A673 (cell line): ENCODE measurements around the gene ATP6V0C. TPM values are rescaled to one million over a fixed set of nuclear protein-coding genes. Genes with fewer than 3 reads are reported as not detected.

ENCODE experiments used
- BruUV-seq: library from RNA; stranded (reverse); fragments of 400-500 nt; replicated peaks from 2 replicates; lab custom pipeline; 2021; lab: Mats Ljungman, UMichigan
- CTCF ChIA-PET: fragments of 300-600 bp; sonication (Branson Sonifier 250); formaldehyde crosslinking; loops from one replicate; lab custom pipeline; 2022; ENCODE audit warnings: antibody characterized with exemption; lab: Charles Lee
- POLR2A ChIA-PET: fragments of 300-600 bp; sonication (Branson Sonifier 250); formaldehyde crosslinking; loops from one replicate; lab custom pipeline; 2022; ENCODE audit warnings: antibody characterized with exemption; ENCODE audit not compliant: low non-redundant PET; lab: Charles Lee
- DNase-seq: peaks from one replicate; pipeline ENCODE4 v3.0.0-alpha.2; 2015; ENCODE audit warnings: low spot score
- H3K27ac ChIP-seq: fragments of 200-600 bp; sonication (generic); 2 replicates; pipeline ENCODE4 v1.5.1; 2016; ENCODE audit warnings: mixed run types, low read depth, mild to moderate bottlenecking, mixed read lengths, antibody characterized with exemption, low read length; ENCODE audit not compliant: poor library complexity, severe bottlenecking
- H3K27me3 ChIP-seq: fragments of 200-600 bp; sonication (generic); replicated peaks from 2 replicates; pipeline ENCODE4 v1.6.1; 2017; ENCODE audit warnings: mixed run types, low read depth, mild to moderate bottlenecking, mixed read lengths, antibody characterized with exemption, low read length; ENCODE audit not compliant: insufficient read depth, poor library complexity
- H3K36me3 ChIP-seq: fragments of 200-600 bp; sonication (generic); 2 replicates; pipeline ENCODE4 v1.6.1; 2016; ENCODE audit warnings: mixed run types, mild to moderate bottlenecking, mixed read lengths, antibody characterized with exemption, low read length; ENCODE audit not compliant: insufficient read depth, poor library complexity, severe bottlenecking
- H3K4me1 ChIP-seq: fragments of 200-600 bp; sonication (generic); 2 replicates; pipeline ENCODE4 v1.6.1; 2017; ENCODE audit warnings: mixed run types, mild to moderate bottlenecking, mixed read lengths, antibody characterized with exemption, low read length; ENCODE audit not compliant: insufficient read depth, poor library complexity, severe bottlenecking
- H3K4me3 ChIP-seq: fragments of 200-600 bp; sonication (generic); 2 replicates; pipeline ENCODE4 v1.5.1; 2016; ENCODE audit warnings: low read depth, mixed run types, mild to moderate bottlenecking, mixed read lengths, low read length; ENCODE audit not compliant: poor library complexity, severe bottlenecking
- H3K9me3 ChIP-seq: fragments of 200-600 bp; sonication (generic); 2 replicates; pipeline ENCODE4 v1.6.1; 2016; ENCODE audit warnings: mixed run types, low read depth, mild to moderate bottlenecking, mixed read lengths, antibody characterized with exemption, low read length; ENCODE audit not compliant: poor library complexity, severe bottlenecking
- EZH2 ChIP-seq: fragments of 200-600 bp; sonication (generic); IDR thresholded peaks from 2 replicates; pipeline ENCODE4 v1.6.1; 2017; ENCODE audit warnings: borderline replicate concordance, low read depth, mild to moderate bottlenecking, mixed read lengths, antibody characterized with exemption, low read length; ENCODE audit not compliant: poor library complexity, severe bottlenecking
- intact Hi-C: fragments of 100-400 bp; cut with micrococcal nuclease; formaldehyde crosslinking; loops from one replicate; pipeline ENCODE4 v1.10.0; 2022; ENCODE audit not compliant: unreplicated experiment
- total RNA-seq: library from RNA; stranded (reverse); gene quantifications from 2 replicates; pipeline ENCODE4 v1.2.3, GENCODE V29; 2021
- TF ChIP-seq, protein P1 (sequence below): fragments of 300-800, 200-600 bp; sonication (generic); conservative IDR thresholded peaks from 2 replicates; pipeline ENCODE4 v1.5.1; 2017; ENCODE audit warnings: low read depth, mild to moderate bottlenecking, antibody characterized with exemption, low read length, moderate library complexity, mixed read lengths

The ATP6V0C gene
- total RNA-seq, 1 experiment from 2014 or later: 252 TPM

DNA sequence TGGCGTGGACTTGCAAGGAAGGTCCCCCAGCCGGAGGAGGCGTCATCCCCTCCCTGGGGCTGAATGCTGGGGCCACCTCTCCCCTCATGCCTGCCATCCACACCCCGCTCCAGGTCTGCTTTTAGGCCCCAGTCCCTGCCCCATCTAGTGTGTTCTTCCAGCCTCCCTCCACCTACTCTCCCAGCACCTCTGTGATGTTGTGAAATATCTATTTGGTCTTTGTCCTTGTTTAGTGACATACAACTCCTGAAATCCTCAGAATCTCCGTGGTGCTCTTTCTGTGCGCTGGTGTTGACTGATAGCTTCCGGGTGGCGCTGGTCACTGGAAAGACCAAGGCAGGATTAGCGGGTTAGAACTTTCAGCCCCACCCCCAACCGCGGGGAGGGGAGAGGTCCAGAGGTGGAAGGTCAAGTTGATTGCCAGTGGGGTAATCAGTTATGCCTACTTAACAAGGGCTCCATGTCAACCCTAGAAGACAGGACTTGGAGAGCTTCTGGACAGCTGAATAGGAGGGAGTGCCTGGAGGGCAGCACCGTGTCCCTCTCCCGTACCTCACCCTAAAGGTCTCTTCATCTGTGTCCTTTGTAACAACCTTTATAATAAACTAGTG lies 28.7 kb upstream of the ATP6V0C start:
- TF ChIP-seq, protein P1, sequence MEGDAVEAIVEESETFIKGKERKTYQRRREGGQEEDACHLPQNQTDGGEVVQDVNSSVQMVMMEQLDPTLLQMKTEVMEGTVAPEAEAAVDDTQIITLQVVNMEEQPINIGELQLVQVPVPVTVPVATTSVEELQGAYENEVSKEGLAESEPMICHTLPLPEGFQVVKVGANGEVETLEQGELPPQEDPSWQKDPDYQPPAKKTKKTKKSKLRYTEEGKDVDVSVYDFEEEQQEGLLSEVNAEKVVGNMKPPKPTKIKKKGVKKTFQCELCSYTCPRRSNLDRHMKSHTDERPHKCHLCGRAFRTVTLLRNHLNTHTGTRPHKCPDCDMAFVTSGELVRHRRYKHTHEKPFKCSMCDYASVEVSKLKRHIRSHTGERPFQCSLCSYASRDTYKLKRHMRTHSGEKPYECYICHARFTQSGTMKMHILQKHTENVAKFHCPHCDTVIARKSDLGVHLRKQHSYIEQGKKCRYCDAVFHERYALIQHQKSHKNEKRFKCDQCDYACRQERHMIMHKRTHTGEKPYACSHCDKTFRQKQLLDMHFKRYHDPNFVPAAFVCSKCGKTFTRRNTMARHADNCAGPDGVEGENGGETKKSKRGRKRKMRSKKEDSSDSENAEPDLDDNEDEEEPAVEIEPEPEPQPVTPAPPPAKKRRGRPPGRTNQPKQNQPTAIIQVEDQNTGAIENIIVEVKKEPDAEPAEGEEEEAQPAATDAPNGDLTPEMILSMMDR: no peak
- no peak for TF ChIP-seq EZH2
- POLR2A ChIA-PET: interaction anchor here (0.6 kb wide), 1 partner anchor 31 kb away, joined by 13 read pairs; no protein-coding TSS in a partner anchor
- Histone ChIP-seq H3K4me1 (no peaks in the 10 kb centered on the region), H3K27me3 (no peaks in the 10 kb centered on the region), H3K27ac (no peak overlapping the region), H3K36me3 (no peaks in the 10 kb centered on the region), H3K9me3 (no peaks in the 10 kb centered on the region), H3K4me3 (no peak overlapping the region)
- intact Hi-C loops: no loop called here
- CTCF ChIA-PET: no interaction called here
- DNase-seq: no peak
- BruUV-seq: no TSS peak

DNA sequence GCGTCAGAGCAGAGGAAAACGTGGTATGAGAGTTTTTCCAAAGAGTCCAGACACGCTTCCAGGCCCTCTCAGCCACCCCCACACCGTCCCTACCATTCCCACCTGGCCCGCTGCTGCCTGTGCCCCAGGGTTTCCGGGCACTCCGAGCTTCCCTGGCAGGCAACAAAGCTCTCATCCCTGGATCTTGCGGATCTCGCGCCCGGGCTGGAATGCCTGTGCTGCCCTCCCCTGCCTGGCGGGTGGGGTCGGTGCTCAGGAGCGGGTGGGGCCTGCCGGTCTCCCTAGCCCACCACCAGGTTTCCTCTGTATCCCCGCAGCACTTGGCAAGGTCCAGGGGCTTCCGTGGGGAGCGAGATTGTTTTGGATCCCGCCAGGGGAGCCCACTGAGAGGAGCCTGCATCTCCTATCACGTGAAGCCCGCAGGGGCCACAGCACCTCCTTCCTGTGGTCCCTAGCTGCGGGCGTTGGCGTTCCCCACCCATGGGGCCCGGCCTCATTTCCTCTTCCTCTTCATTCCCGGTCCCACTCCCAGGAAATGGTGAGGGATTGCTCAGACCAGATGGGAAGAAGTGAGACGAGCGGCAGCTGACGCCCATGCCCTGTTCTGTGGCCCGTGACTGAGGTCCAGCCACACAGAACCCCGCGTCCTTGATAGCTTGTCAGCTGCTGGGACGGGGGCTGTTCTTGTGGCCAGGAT lies 27.8 kb upstream of the ATP6V0C start:
- Histone ChIP-seq H3K9me3 (no peaks in the 10 kb centered on the region), H3K27me3 (no peaks in the 10 kb centered on the region), H3K4me3 (no peak overlapping the region), H3K27ac (peak overlapping the region; percentile 8), H3K4me1 (no peaks in the 10 kb centered on the region), H3K36me3 (no peaks in the 10 kb centered on the region)
- DNase-seq: no peak
- intact Hi-C loops: no loop called here
- CTCF ChIA-PET: no interaction called here
- POLR2A ChIA-PET: no interaction called here
- no TSS peak for BruUV-seq
- TF ChIP-seq, protein P1: no peak
- TF ChIP-seq EZH2: no peak

DNA sequence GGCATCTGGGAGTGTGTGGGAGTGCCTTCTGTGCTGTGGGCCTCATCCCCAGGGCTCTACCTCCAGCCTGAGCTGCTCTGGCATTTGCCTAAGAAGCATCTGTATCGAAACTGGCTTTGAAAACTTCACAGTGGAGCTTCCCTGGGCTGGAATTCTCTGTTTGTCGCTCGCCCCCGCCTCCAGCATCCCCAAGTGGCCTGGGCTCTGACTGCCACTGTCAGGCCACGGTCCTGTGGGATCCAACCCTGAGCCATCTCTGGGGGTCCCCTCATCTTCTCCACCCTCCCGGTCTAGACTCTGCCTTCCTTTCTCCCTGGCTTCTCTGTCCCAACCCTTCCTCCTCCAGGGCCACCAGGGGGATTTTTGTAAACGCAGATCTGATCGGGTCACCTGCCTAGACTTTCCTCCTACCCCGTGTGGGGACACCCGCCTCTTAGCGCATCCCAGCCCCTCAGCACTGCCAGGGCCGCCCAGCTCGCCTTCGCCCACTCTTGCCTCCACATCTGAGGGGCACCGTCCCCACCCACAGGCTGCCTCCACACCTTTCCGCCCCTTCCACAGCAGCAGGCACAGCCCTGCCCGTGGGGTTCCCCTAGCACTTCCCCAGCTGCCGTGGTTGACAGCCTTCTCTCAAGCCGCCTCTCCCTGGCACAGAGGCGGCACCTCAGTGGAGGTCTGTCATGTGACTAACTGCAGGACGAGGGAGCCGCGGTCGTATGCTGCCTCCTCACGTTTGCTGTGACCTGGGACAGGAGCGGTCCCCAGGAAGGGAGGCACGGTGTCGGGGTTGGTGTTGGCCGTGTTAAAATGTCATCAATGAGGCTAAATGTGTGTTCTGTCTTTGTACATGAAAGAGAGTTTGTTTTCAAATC lies 26.9 kb upstream of the ATP6V0C start:
- CTCF ChIA-PET: no interaction called here
- Histone ChIP-seq H3K4me1 (no peaks in the 10 kb centered on the region), H3K4me3 (no peak overlapping the region), H3K36me3 (no peaks in the 10 kb centered on the region), H3K27me3 (no peaks in the 10 kb centered on the region), H3K27ac (peak overlapping the region; percentile 16), H3K9me3 (no peaks in the 10 kb centered on the region)
- no peak for DNase-seq
- POLR2A ChIA-PET: no interaction called here
- TF ChIP-seq, protein P1: 0 out of 2 replicates have a peak, but pooled peaks have one; percentile 12
- no peak for TF ChIP-seq EZH2
- no TSS peak for BruUV-seq
- intact Hi-C loops: no loop called here
